Measurements from ENCODE around the gene NTN1.

Gene NTN1

GRCh38 chr17:9109933-9110332 is 88.6 kb downstream of the NTN1 start (continued):
- TF ChIP-seq ZNF513 (tag by site-specific recombination; IDR thresholded peaks at IDR 0.05) (no peak), ZNF555 (tag by site-specific recombination; conservative IDR thresholded peaks at IDR 0.05) (no peak)

GRCh38 chr17:9110501-9110900 is 89.2 kb downstream of the NTN1 start:
- Histone ChIP-seq H3K4me3 (ENCODE audit: low read depth, low read length) (no peak overlapping the region), H3K9me3 (ENCODE audit: control insufficient read depth, insufficient read depth, low read depth, low read length) (no peaks in the 10 kb centered on the region), H3K27ac (ENCODE audit: extremely low read depth, low read depth, low read length) (no peak overlapping the region), H3K36me3 (ENCODE audit: control insufficient read depth in 2 of 2, insufficient read depth in 1 of 2, low read length in 2 of 2) (no peaks in the 10 kb centered on the region), H3K4me1 (ENCODE audit: control insufficient read depth, insufficient read depth, low read length) (peaks cover 6% of the 10 kb centered on the region)
- POLR2A ChIA-PET = interaction anchor here (0.7 kb wide), 1 partner anchor 91 kb away, joined by 5 read pairs; no protein-coding TSS in a partner anchor
- CTCF ChIA-PET = no interaction called here
- TF ChIP-seq RBAK (tag by site-specific recombination; IDR thresholded peaks at IDR 0.05) = no peak
- no peak for TF ChIP-seq ZNF426 (tag by site-specific recombination; IDR thresholded peaks at IDR 0.05)
- no peak for TF ChIP-seq ZBTB10 (tag by site-specific recombination; IDR thresholded peaks at IDR 0.05)
- no peak for TF ChIP-seq SP2 (tag by site-specific recombination; IDR thresholded peaks at IDR 0.05)
- no peak for TF ChIP-seq ZNF140 (tag by site-specific recombination; IDR thresholded peaks at IDR 0.05)
- no peak for TF ChIP-seq ZFP41 (tag by site-specific recombination; IDR thresholded peaks at IDR 0.05; ENCODE audit: borderline replicate concordance)
- no peak for TF ChIP-seq ZNF76 (tag by site-specific recombination; IDR thresholded peaks at IDR 0.05; ENCODE audit: borderline replicate concordance, low read depth)
- TF ChIP-seq ZNF544 (tag by site-specific recombination; IDR thresholded peaks at IDR 0.05) = no peak
- TF ChIP-seq ZFHX2 (tag by site-specific recombination; conservative IDR thresholded peaks at IDR 0.05) = no peak
- TF ChIP-seq, protein P1, sequence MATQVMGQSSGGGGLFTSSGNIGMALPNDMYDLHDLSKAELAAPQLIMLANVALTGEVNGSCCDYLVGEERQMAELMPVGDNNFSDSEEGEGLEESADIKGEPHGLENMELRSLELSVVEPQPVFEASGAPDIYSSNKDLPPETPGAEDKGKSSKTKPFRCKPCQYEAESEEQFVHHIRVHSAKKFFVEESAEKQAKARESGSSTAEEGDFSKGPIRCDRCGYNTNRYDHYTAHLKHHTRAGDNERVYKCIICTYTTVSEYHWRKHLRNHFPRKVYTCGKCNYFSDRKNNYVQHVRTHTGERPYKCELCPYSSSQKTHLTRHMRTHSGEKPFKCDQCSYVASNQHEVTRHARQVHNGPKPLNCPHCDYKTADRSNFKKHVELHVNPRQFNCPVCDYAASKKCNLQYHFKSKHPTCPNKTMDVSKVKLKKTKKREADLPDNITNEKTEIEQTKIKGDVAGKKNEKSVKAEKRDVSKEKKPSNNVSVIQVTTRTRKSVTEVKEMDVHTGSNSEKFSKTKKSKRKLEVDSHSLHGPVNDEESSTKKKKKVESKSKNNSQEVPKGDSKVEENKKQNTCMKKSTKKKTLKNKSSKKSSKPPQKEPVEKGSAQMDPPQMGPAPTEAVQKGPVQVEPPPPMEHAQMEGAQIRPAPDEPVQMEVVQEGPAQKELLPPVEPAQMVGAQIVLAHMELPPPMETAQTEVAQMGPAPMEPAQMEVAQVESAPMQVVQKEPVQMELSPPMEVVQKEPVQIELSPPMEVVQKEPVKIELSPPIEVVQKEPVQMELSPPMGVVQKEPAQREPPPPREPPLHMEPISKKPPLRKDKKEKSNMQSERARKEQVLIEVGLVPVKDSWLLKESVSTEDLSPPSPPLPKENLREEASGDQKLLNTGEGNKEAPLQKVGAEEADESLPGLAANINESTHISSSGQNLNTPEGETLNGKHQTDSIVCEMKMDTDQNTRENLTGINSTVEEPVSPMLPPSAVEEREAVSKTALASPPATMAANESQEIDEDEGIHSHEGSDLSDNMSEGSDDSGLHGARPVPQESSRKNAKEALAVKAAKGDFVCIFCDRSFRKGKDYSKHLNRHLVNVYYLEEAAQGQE (tag by site-specific recombination; IDR thresholded peaks at IDR 0.05) = no peak
- TF ChIP-seq PBX3 (CRISPR knock-in tag; IDR thresholded peaks at IDR 0.05) = no peak
- TF ChIP-seq ZNF155 (tag by site-specific recombination; IDR thresholded peaks at IDR 0.05) = no peak
- no peak for TF ChIP-seq ZNF169 (tag by site-specific recombination; IDR thresholded peaks at IDR 0.05)
- TF ChIP-seq HOXA7 (CRISPR knock-in tag; IDR thresholded peaks at IDR 0.05; ENCODE audit: borderline replicate concordance) = no peak
- no peak for TF ChIP-seq ZBTB48 (tag by site-specific recombination; IDR thresholded peaks at IDR 0.05)
- TF ChIP-seq ZFP69B (tag by site-specific recombination; IDR thresholded peaks at IDR 0.05) = no peak

All from HEK293 (cell line).